ENCODE results near the gene LTBP1.
A peak's percentile ranks its signal among the peaks of the same experiment; 100 is the strongest.

LTBP1 gene

DNA sequence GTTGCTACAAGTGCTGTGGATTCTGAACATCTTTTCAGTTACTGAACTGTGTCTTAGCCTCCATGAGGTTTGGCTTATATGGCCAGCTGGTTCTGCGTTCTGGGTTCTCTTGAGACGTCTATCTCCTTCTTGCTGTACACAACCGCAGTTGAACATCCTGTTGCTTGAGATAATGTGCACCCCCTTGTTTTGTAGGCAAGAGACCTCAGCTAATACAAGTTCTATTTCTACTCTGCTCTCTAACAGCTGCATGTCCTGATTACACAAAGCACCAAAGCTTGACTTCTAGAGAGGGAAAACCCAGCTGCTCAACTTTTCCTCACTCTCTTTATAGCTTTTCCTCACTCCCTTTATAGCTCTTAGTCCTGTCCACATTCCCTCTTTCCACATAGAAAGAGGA is 176.0 kb downstream of the LTBP1 start:
- no peak for DNase-seq

DNA sequence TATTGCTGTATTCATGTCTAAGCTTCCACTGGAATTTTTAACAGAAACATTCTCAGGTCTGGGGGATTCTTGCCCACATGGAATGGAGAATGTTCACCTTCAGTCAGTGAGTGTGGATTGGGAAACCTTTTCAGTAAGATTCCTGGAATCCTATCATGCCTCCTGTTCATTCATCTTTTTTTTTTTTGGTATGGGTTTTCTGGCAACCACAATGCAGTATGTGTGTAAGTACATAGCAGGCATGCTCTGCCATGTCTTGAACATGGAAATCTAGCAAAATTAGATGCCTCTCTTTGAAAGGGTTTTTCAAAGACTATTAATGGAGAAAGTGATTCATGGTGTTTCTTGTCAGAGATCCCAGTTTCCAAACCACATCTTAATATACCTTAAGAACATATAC is 176.5 kb downstream of the LTBP1 start:
- DNase-seq, result no peak

DNA sequence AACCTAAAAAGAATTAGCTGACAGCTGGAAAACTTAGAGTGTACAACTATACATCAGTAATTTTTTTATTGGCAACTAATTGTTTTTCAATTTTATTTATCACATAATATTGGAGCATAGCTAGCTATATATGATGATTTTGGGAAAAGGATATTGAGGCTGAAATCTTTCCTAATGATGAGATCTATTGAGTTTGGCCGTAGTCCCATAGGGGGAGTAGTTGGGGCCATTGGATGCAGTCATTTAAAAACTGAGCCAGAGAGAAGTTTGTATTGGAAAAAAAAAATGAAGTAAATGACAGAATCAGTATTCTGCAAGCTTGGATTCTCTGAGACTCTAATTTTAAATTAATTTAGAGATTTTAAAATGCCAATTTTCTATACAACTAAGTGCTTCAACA is 179.8 kb downstream of the LTBP1 start:
- no peak for DNase-seq

DNA sequence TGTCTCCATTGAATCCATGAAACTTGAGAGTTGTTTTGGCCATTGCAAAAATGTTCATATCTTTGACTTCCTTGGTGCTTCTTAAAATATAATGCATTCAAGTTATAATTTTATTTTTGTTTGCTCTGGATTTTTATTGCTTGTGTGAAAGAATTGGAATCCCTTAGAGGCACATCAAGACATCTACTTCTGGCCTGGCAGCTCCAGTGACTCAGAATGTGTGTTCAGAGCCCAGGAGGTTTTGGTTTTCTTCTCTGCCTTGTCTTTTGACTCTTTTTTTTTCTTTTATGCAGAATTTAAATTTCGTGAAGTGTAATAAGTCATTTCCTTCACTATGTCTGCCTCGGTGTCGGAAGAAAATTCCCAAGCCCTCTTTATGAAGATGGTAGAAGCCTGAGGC is 180.2 kb downstream of the LTBP1 start:
- no peak for DNase-seq

DNA sequence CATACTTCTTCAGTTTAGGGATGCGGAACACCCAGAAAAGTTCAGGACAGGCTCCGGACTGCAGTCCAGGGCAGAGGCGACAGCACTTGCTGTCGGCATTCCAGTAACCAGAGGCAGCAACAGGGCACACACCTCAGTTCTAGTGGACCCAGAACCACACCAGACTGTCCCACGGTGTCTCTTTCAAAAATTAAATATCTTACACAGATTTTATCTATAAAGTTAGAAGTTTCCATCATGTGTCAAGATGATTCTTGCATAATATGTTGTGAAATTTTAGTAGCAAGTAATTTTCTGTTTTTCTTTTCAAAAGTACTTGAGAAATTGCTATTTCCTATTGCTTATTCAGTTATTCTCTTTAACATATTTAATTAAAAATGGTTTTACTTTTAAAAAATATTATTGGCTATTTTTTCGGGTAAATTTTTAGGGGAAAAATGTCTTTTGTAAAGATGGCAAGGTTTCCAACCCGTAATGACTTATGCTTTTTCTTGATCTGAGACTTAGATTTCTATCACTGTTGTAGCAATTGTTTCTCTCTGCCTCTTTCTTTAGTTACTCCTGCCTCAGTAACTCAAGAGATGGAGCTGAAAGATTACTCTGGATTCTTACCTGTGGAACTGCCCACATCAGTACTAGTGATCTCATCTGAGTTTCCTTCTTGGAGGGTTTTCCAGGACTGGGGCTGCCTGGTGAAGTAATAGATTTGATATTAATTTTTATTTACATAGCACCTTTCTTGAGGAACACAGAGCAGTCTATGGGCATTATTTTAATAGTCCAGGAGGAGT is 182.7 kb downstream of the LTBP1 start:
- no peak for DNase-seq

DNA sequence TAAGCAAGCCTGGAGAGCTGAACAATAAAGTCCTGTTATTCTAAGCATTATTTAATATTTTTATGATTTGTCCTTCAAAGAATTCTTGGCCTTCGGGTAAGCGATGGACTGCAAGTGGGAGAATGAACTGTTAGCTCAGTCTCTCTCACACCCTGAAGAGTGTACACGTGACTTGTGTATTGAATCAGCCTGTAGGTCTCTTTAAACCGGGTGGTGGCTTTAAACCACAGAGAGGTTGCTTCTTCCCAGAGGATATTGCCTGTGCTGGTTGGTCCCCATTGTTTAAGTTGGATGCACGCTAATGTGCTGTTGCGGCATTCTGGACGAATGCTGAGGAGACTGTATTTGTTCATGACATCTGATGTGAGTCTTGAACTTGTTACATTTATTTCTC is 183.3 kb downstream of the LTBP1 start:
- DNase-seq, result no peak

DNA sequence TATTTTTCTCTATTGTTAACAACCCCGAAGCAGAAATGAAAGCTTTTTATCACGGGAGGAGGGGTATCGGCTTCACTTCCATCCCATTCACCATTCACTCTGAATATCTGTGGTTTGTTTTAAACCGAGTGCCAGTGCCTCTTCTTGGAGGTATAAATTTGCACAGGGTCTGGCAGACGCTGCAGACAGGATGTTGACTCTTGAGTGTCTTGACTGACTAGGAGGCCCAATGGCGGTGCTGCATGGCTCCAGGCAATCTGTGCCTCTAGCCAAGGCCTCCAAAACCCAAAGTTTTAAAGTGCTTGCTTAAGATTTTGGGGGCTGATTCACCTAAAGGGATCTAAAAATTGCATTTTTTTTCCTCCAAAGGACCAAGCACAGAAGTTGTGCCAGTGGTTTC is 183.8 kb downstream of the LTBP1 start:
- DNase-seq, result no peak

DNA sequence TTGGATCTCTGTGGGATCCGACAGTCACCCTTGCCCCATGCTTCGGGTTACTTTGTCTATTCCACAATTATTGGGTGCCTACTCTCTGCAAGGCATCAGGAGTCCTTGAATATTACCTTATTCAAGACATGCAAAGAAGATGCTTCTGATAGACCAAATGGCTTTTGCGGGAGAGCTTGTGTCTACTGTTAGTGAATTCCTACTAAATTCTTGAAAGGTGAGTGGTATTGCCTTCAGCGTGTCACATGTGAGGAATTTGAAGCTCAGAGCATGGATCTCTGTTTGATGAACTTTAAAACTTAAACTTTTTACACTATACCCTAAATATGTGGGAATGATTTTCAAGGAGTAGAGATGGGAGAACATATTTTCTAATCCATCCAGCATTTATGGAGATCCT is 184.4 kb downstream of the LTBP1 start:
- DNase-seq, result no peak

DNA sequence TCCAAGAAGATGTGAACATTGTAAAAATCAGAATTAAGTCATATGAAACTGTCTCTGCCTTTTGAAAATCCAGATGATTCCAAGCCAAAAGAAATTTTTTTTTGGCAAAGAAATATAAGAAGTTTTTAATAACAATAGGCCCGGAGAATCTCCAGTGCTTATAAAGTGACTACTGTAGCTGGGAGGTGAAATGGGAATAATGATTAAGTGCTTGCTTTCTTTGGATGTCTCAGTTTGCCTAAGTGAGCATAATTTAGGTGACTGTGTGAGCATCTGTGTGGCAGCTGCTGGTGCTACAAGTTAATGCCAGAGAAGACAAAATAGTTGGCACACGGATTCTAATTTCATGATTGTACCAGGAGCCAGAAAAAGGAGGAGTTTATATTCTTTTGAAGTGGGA is 185.0 kb downstream of the LTBP1 start:
- DNase-seq, result no peak

DNA sequence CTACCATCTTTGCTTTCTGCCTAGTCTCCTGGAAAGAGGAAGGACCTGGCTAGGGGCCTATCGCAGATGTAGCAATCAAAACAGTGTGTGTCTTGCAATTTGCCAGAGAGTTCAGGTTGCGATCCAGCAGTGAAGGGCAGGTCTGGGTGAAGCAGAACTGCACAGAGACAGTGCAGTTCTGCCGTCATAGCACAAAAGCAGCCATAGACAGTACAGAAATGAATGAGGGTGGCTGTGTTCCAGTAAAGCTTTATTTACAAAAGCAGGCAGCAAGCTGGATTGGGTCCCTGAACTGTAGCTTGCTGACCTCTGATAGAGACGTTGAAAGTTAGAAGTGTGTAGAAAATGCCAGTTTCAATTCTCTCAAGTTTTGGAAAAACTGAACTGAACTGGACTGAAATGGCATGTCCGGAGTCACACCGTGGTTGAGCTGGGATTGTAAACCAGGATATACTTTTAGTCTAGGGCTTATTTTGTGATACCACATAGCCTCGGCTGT is 186.8 kb downstream of the LTBP1 start:
- peak; percentile 14 for DNase-seq

DNA sequence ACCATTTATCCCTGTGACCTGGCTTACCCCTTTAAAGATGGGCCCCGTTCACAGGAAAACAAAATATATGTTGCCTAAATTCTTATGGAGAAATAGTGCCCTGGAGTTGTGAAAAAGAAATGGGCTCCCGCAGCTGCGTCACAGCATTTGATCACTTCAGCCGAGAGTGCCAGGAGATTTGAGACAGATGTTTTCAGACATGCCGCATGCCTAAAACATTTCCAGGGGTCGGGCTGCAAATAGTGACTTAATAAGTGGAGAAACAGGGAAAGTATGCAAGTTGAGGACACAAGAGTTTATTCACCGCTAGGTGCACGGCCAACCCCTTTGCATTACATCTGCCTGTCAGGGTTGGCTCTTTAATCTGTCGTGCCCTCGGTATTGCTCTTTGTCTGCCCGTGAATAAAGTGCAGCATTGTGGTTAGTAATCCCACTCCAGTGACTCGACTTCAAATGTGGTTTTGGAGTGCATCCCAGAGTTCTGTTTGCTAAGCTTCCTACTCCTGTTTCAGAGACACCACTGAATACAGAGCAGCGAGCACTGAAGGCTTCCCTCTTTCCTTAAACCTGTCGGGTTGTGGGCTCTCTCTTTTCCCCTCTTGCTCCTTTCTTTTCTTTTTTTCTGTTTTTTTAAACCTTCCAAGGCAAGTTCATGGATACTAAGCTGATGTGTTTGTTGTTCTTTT is 187.5 kb downstream of the LTBP1 start:
- DNase-seq, result peak; percentile 29

DNA sequence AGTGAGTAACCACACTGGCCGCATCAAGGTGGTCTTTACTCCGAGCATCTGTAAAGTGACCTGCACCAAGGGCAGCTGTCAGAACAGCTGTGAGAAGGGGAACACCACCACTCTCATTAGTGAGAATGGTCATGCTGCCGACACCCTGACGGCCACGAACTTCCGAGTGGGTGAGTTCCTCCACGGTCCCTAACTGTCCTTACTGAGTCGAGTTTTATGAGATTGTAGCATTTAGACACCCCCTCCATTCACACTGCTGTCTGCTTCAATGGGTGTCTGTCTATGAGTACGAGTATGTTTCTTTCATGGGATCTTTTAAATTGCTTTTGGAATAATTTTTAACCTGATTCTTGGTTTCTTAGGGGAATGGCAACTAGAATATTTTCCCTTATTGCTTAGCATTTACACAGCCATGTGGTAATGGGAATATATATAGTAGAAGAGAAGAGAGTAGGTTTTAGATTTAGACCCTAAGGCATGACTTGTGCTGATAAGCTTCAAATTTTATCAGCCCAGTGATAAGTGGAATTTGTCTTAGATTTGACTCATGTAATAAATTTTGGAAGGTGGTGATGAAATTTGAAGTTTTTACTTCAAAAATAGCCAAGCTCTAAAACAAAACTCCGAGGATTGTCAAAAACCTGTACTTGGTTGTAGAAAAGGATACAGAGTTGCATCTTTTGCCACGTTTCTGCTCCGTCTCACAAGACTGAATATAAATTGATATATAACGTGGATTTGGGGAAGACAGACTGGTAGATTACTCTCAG is 188.2 kb downstream of the LTBP1 start:
- DNase-seq, result no peak

DNA sequence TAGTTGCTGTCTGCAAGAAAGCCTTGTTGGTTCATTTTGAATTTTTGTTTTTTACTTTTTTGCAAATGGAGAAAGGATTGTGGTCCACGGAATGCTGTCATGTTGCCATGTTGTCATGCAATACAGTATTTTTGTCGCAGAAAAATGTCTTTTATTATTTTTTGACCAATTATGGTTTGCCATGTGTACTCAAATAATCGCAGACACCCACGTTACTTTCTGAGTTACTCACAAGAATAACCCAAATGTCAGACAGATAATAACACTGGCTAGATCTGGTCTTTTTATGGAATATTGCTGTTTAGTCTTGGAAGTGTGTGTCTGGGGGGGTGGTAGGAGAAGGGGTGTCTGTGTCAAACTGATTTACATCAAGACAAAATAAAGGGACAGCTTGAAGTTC is 188.9 kb downstream of the LTBP1 start:
- no peak for DNase-seq

DNA sequence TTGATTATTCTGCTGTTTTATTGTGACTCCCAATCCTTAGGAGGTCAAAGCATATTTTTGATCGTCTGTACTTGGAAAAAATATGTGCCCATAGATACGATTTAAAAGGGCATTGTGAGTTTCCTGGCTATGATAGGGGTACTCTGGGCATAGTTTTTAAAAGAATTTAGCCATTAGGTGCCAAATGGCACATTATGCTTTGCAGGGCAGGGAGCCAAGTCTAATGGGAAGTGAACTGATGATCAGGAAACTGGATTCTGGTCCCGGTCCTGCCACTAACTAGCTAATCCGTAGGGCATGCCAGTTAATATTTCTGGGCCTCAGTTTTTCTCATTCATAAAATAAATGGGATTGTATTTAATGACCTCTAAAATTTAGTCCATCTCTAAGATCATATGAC is 189.3 kb downstream of the LTBP1 start:
- DNase-seq, result no peak

DNA sequence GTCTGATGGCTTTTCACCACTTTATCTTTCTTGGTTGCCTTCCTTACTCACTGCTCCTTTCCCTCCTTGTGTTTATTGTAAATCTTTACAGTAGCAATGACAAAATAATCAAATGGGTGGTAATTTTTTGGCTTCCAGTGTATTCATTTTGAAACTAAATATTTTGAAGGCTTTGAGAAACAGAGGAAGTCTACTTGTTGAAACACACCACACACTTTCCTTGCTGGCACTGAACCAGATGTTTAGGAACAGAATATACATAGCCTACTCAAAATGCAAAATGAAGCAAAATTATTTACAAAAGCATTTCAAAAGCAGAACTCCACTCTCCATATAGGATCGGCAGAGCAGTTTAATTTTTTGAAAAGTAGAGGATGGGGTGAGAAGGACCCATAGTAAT is 189.8 kb downstream of the LTBP1 start:
- no peak for DNase-seq

DNA sequence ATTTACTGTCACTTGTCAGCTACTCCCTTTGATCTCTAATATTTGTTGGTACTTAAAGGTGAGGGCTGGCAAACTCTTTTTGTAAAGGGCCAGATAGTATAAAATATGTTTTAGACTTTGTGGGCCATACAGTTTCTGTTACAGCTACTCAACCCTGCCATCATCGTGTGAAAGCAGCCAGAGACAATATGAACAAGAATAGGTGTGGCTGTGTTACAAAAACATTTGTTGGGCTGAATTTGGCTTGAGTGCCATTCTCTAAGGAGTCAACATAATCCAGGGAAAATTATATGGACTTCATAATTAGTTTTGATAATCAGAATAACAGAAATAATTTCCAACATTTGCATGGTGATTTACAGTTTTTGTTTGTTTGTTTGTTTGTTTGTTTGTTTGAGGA is 190.6 kb downstream of the LTBP1 start:
- DNase-seq, result no peak

DNA sequence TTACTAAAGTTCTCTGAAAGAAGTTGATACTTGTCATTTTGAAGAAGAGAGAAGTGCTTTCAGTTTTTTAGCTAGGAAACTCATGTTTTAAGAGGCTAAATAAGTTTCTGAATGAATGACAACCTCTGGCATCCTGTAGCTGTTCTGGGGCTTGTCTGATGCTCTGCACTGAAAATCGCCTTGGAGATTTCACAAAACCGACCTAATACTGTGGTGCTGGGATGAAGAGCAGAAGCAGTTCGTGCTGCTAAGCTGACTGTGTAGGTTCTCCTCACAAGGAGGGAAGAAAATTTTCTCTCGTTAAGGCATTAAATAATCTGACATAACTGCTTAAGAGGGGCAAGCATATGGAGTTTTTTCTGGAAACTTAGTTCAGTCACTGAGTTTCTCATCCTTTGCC is 193.2 kb downstream of the LTBP1 start:
- DNase-seq, result no peak

DNA sequence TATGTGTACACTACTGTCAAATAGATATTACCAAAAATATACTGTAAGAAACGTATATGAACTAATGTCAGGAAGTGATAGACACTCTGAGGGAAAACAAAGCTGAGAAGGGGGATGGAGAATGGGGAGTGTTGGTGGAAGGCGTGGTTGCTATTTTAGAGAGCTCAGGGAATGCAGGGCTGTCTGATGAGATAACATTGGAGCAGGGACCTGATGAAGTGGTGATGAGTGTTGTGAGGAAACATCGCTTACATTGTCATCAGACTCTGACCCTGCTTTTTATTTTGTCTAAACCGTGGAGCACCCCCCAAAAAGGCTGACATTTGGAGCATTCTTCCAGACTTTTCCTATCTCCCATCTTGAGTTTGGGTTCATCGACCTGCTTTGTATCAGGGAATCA is 194.7 kb downstream of the LTBP1 start:
- DNase-seq, result no peak

DNA sequence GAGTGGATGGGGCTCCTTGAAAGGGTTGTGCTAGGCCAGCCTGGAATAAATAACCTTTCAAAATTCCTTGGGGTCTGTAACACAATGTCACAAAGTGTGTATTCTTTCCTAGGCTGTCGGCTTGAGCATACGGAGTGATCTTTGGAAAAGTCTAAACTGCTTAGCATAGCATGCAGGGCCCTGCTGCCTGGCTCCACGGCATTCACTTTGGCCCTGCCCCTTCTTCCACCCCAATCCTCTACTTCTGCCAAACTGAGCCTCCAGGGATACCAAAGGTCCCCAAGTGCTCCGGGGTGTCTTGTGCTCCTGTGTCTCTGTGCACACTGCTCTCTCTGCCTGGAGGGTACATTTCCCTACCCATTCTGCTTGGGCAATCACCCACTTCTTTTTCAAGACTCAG is 196.1 kb downstream of the LTBP1 start:
- no peak for DNase-seq

DNA sequence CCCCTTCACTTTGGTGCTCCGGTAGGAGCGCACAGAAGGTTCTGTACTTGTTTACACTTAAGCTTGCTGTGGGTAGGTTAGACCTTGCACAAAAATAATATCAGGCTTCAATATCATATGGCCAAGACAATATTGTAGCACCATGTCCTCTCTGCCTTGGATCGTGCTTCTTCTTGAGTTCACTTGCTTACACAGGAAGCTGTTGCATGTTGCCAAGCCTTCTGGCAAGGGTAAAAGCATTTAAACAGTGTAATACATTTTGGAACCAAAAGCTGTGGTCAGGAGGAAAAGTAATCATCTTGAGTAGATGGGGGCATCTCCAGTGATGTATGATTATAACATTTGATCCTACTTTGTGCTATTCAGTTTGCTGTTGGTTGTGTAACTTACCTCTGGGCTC is 197.5 kb downstream of the LTBP1 start:
- no peak for DNase-seq

DNA sequence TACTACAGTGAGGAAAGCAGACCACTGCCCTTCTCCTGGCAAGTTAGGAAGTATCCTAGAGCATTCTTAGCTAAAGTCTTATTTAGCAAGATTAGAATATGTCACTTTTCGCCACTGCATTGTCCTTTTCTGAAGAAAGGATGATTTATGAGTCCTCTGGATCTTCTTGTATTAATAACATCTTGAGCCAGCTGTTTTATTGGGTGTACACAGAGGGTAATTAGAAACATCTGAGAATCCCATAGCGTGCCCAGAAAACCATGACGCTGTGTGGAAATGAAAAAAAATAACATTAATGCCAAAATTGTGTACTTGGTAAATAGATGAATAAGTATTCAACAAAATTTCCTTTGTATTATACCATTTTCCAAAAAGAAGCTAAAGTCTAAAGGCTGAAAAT is 198.7 kb downstream of the LTBP1 start:
- DNase-seq, result no peak

DNA sequence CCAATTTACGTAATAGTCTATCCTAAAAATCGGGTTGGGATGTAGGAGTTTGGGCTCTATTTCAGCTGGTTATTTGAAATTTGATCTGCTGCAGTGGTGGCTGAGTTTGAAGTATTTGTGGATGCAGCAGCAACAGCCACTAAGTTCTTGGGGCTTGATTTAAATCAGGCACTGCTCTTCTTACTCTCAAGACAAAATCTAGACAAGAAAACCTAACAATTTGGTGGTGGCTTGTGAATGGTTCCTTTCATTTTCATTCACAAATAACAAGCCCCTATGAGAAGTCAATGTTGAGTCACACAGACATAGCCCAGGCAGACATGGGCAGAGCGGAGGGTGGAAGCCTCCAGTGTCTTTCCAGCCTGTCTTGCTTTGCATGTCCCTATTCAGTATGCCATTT is 199.3 kb downstream of the LTBP1 start:
- no peak for DNase-seq

DNA sequence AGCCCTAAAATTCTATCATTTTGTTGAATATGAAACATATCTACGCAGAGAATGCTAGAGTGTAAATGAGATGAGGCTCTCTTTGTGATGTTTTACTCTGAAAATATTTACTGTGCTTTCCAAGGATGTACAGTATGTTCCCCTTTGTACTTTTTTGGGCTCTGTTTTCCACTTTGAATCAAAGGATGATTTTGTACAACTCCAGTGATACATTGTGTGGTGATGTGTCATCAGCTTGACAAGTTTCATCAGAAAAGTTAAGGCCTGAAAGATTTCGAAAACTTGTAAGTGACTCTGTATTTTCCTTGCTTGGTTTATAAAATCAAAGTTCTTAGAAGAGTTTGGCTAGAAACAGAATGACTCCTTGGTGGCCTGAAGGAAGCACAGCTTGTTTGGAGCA is 206.3 kb downstream of the LTBP1 start:
- DNase-seq, result no peak

DNA sequence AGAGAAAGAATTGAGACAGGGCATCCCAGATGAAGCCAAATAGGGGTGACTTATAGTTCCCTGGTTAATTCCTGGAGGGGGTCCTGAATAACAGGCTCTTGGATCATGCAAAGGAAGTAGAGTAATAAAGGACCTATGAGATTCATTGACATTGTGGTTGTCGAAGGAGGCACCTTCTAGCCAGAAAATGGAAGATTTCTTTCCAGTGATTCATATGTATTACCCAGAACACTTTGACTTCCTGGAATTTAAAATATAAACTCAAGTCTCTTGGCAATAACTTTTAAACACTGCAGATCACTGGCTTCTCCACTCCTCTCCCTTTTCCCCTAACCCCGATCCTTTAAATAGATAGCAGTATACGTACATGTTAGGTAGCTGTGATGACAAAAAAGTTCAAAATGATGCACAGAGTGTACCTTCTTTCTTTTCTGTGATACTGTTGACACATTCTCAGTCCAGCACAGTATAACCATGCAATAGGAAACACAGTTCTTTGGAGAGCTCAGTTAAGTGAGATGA is 211.8 kb downstream of the LTBP1 start:
- DNase-seq, result no peak

Data from NCI-H69 (cell line).